GM12891 (cell line): ENCODE measurements around the gene CAVIN2.

ENCODE experiments used
- PAX5 ChIP-seq: IDR thresholded peaks from 2 replicates; pipeline ENCODE4 v1.6.1; 2011; ENCODE audit warnings: low read length, moderate library complexity, mild to moderate bottlenecking; ENCODE audit not compliant: insufficient read depth, severe bottlenecking
- POLR2A ChIP-seq: IDR thresholded peaks from 2 replicates; pipeline ENCODE4 v1.6.1; 2011; ENCODE audit warnings: low read depth, low read length, control low read depth
- POLR2AphosphoS5 ChIP-seq: IDR thresholded peaks from 2 replicates; pipeline ENCODE4 v1.6.1; 2011; ENCODE audit warnings: low read depth, low read length, control low read depth
- POU2F2 ChIP-seq: IDR thresholded peaks from 2 replicates; pipeline ENCODE4 v1.6.1; 2011; ENCODE audit warnings: low read depth, mild to moderate bottlenecking, control low read depth, low read length, moderate library complexity
- TAF1 ChIP-seq: IDR thresholded peaks from 2 replicates; pipeline ENCODE4 v1.6.1; 2011; ENCODE audit warnings: low read depth, low read length, control low read depth

GRCh38 chr2:191821078-191821477, 25.8 kb downstream of the CAVIN2 start:
- TF ChIP-seq TAF1 (no peak), POU2F2 (no peak), POLR2A (no peak), POLR2AphosphoS5 (no peak), PAX5 (no peak)
